Osteocyte (in vitro differentiated cells): ENCODE measurements around the gene BTNL2. TPM values are rescaled to one million over a fixed set of nuclear protein-coding genes. Genes with fewer than 3 reads are reported as not detected.

Experiments used
- DNase-seq: peaks from one replicate; pipeline ENCODE4 v3.0.0; 2021; ENCODE audit warnings: mixed read lengths; ENCODE audit not compliant: unreplicated experiment; ENCODE audit errors: extremely low spot score
- H3K27ac Mint-ChIP-seq: one replicate; pipeline ENCODE4 v1.8.0; 2021; ENCODE audit warnings: mild to moderate bottlenecking, mixed read lengths; ENCODE audit not compliant: unreplicated experiment
- H3K27me3 Mint-ChIP-seq: one replicate; pipeline ENCODE4 v1.8.0; 2021; ENCODE audit warnings: mixed read lengths; ENCODE audit not compliant: unreplicated experiment
- H3K36me3 Mint-ChIP-seq: one replicate; pipeline ENCODE4 v1.8.0; 2021; ENCODE audit warnings: mixed read lengths; ENCODE audit not compliant: unreplicated experiment
- H3K4me1 Mint-ChIP-seq: one replicate; pipeline ENCODE4 v1.8.0; 2021; ENCODE audit warnings: mixed read lengths; ENCODE audit not compliant: unreplicated experiment
- H3K4me3 Mint-ChIP-seq: one replicate; pipeline ENCODE4 v1.8.0; 2021; ENCODE audit warnings: mild to moderate bottlenecking, moderate library complexity, mixed read lengths; ENCODE audit not compliant: unreplicated experiment
- H3K9me3 Mint-ChIP-seq: one replicate; pipeline ENCODE4 v1.8.0; 2021; ENCODE audit warnings: mixed read lengths; ENCODE audit not compliant: unreplicated experiment
- CTCF ChIP-seq: fragments of 200-600 bp; sonication (generic); IDR thresholded peaks from 2 replicates; pipeline ENCODE4 v1.5.0; 2021; ENCODE audit warnings: antibody characterized with exemption, mild to moderate bottlenecking, moderate library complexity
- total RNA-seq: library from RNA; stranded (reverse); gene quantifications from 2 replicates; pipeline ENCODE4 v1.2.1, GENCODE V29; 2021

BTNL2 gene
- total RNA-seq, 1 donor from 2014 or later = not detected

GRCh38 chr6:32353348-32353747 is 53.6 kb downstream of the BTNL2 start:
- Mint-ChIP-seq H3K27ac (no peak overlapping the region), H3K4me3 (no peak overlapping the region), H3K36me3 (no peaks in the 10 kb centered on the region), H3K27me3 (peaks cover 45% of the 10 kb centered on the region), H3K4me1 (no peaks in the 10 kb centered on the region), H3K9me3 (no peaks in the 10 kb centered on the region)
- no peak for DNase-seq
- TF ChIP-seq CTCF = no peak

Other genes starting within 250 kb of the BTNL2 start
- gene EGFL8, start 242.6 kb downstream of the BTNL2 start, total RNA-seq = 21.4 and 22.8 TPM in 2 replicates
- 81.1 and 82.6 TPM in 2 replicates for gene AGPAT1, start 231.1 kb downstream of the BTNL2 start, total RNA-seq
- gene RNF5, start 228.8 kb downstream of the BTNL2 start, total RNA-seq = 47.1 and 51.6 TPM in 2 replicates
- 3.8 and 4.1 TPM in 2 replicates for gene AGER, start 222.9 kb downstream of the BTNL2 start, total RNA-seq
- 71.4 and 77.1 TPM in 2 replicates for gene PBX2, start 217.0 kb downstream of the BTNL2 start, total RNA-seq
- 7.5 TPM in 2 replicates for gene GPSM3, start 214.5 kb downstream of the BTNL2 start, total RNA-seq
- gene NOTCH4, start 183.1 kb downstream of the BTNL2 start, total RNA-seq = 0.83 and 1.5 TPM in 2 replicates
- gene TSBP1, start 35.3 kb downstream of the BTNL2 start, total RNA-seq = not detected in 2 replicates
- gene HLA-DRA, start 32.7 kb upstream of the BTNL2 start, total RNA-seq = not detected in 2 replicates
- not detected in 2 replicates for gene HLA-DRB5, start 123.1 kb upstream of the BTNL2 start, total RNA-seq
- not detected in 2 replicates for gene HLA-DRB1, start 182.7 kb upstream of the BTNL2 start, total RNA-seq
- gene HLA-DQA1, start 230.2 kb upstream of the BTNL2 start, total RNA-seq = not detected in 2 replicates